OCI-LY3 (cell line): Measurements from ENCODE around the gene CCDC121.

Experiments
- H2AFZ ChIP-seq: fragments of 200-600, 300-600 bp; shearing (Covaris generic); 2 replicates; pipeline ENCODE4 v1.6.0; 2014; ENCODE audit warnings: antibody characterized with exemption, low read depth, low read length
- H3K27ac ChIP-seq: fragments of 200-600, 300-600 bp; sonication (generic); 2 replicates; pipeline ENCODE4 v1.5.1; 2014; ENCODE audit warnings: mild to moderate bottlenecking, low read length, moderate library complexity, mixed read lengths
- H3K27me3 ChIP-seq: fragments of 200-600, 300-600 bp; sonication (generic); 2 replicates; pipeline ENCODE4 v1.6.1; 2014; ENCODE audit warnings: low read depth, low read length, mixed read lengths
- H3K36me3 ChIP-seq: fragments of 200-600, 300-600 bp; sonication (generic); replicated peaks from 2 replicates; pipeline ENCODE3; 2014; ENCODE audit warnings: low read depth, low read length, mixed read lengths
- H3K4me1 ChIP-seq: fragments of 300-600, 200-600 bp; sonication (generic); 2 replicates; pipeline ENCODE4 v1.6.1; 2014; ENCODE audit warnings: low read length, mixed read lengths
- H3K4me2 ChIP-seq: fragments of 200-600, 300-600 bp; sonication (generic); 2 replicates; pipeline ENCODE4 v1.6.1; 2014; ENCODE audit warnings: low read length, mixed read lengths
- H3K4me3 ChIP-seq: fragments of 300-600, 200-600 bp; sonication (generic); 2 replicates; pipeline ENCODE4 v1.5.1; 2014; ENCODE audit warnings: antibody characterized with exemption, mild to moderate bottlenecking, low read length, moderate library complexity
- H3K79me2 ChIP-seq: fragments of 300-600, 200-600 bp; shearing (Covaris generic); 2 replicates; pipeline ENCODE4 v1.6.1; 2014; ENCODE audit warnings: mild to moderate bottlenecking, low read length, mixed read lengths
- H3K9ac ChIP-seq: fragments of 300-600, 200-600 bp; shearing (Covaris generic); 2 replicates; pipeline ENCODE4 v1.6.0; 2014; ENCODE audit warnings: mild to moderate bottlenecking, low read length, moderate library complexity
- H3K9me3 ChIP-seq: fragments of 200-600, 300-600 bp; shearing (Covaris generic); 2 replicates; pipeline ENCODE4 v1.6.1; 2014; ENCODE audit warnings: low read length, mixed read lengths; ENCODE audit not compliant: insufficient read depth
- H4K20me1 ChIP-seq: fragments of 200-600, 300-600 bp; sonication (generic); 2 replicates; pipeline ENCODE4 v1.6.1; 2016; ENCODE audit warnings: low read length, mixed read lengths; ENCODE audit not compliant: insufficient read depth
- CTCF ChIP-seq: fragments of 200-600, 300-600 bp; sonication (generic); IDR thresholded peaks from 2 replicates; pipeline ENCODE4 v1.5.1; 2014; ENCODE audit warnings: antibody characterized with exemption, low read length, low read depth
- EZH2phosphoT487 ChIP-seq: fragments of 200-600 bp; shearing (Covaris generic); IDR thresholded peaks from 2 replicates; pipeline ENCODE4 v1.6.1; 2018; ENCODE audit warnings: antibody characterized with exemption, mixed run types, low read depth

Gene CCDC121

GRCh38 chr2:27652341-27652740 is 23.5 kb upstream of the CCDC121 start:
- Histone ChIP-seq H3K4me3 (no peak overlapping the region), H3K9ac (no peak overlapping the region), H3K9me3 (no peaks in the 10 kb centered on the region), H3K79me2 (no peaks in the 10 kb centered on the region; the same call in 1 of the 2 replicates), H3K4me2 (no peak overlapping the region), H3K36me3 (peaks cover 69% of the 10 kb centered on the region), H2AFZ (no peak overlapping the region), H3K27ac (no peak overlapping the region), H3K4me1 (peaks cover 5% of the 10 kb centered on the region; the same call in 1 of the 2 replicates), H4K20me1 (no peaks in the 10 kb centered on the region; the same call in 1 of the 2 replicates), H3K27me3 (no peaks in the 10 kb centered on the region)
- TF ChIP-seq EZH2phosphoT487 (no peak), CTCF (no peak)

- H3K79me2 ChIP-seq, result no peaks in the 10 kb centered on the region; the same call in 1 of the 2 replicates
- H3K27me3 ChIP-seq, result no peaks in the 10 kb centered on the region
- no peak overlapping the region for H3K27ac ChIP-seq
- H2AFZ ChIP-seq, result no peak overlapping the region
- H3K9me3 ChIP-seq, result no peaks in the 10 kb centered on the region
- TF ChIP-seq EZH2phosphoT487 (no peak), CTCF (no peak)
- H4K20me1 ChIP-seq, result no peaks in the 10 kb centered on the region; the same call in 1 of the 2 replicates
- no peak overlapping the region for H3K9ac ChIP-seq
- peaks cover 62% of the 10 kb centered on the region for H3K36me3 ChIP-seq
- H3K4me3 ChIP-seq, result no peak overlapping the region
- H3K4me1 ChIP-seq, result peaks cover 5% of the 10 kb centered on the region; the same call in 1 of the 2 replicates
- no peak overlapping the region for H3K4me2 ChIP-seq
Observed at GRCh38 chr2:27651056-27651455, 22.2 kb upstream of the CCDC121 start.

- H3K36me3 ChIP-seq, result peaks cover 35% of the 10 kb centered on the region
Observed at GRCh38 chr2:27647737-27648136, 18.9 kb upstream of the CCDC121 start.

DNA sequence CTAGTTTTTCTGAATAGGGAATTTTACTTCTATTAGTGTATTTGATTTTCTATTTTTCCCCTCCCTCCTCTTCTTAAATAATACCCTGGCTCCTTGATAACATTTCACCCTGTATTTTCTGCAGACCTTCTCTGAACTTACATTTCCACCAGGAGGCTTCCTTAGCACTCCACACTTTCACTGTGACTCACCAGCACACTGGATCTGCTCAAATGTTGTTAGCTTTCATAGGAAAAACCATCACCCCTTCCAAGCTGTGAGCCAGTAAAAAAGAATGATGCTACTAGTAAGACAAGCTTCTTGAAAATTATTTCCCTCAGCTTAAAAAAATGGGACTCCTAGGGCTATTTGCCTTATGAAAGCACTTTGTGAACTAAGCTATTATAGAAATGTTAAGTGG is 18.5 kb upstream of the CCDC121 start:
- Histone ChIP-seq H3K36me3 (peaks cover 32% of the 10 kb centered on the region), H2AFZ (no peak overlapping the region), H3K9me3 (no peaks in the 10 kb centered on the region), H3K4me2 (no peak overlapping the region), H3K4me1 (no peaks in the 10 kb centered on the region), H3K79me2 (no peaks in the 10 kb centered on the region), H3K27me3 (no peaks in the 10 kb centered on the region), H3K4me3 (no peak overlapping the region), H3K9ac (no peak overlapping the region), H4K20me1 (no peaks in the 10 kb centered on the region), H3K27ac (no peak overlapping the region)
- no peak for TF ChIP-seq EZH2phosphoT487
- TF ChIP-seq CTCF, result no peak

More at GRCh38 chr2:27647737-27648136, 18.9 kb upstream of the CCDC121 start:
- Histone ChIP-seq H3K4me2 (no peak overlapping the region), H4K20me1 (no peaks in the 10 kb centered on the region), H2AFZ (no peak overlapping the region), H3K4me3 (no peak overlapping the region), H3K27ac (no peak overlapping the region), H3K9me3 (no peaks in the 10 kb centered on the region), H3K27me3 (no peaks in the 10 kb centered on the region), H3K9ac (no peak overlapping the region), H3K79me2 (no peaks in the 10 kb centered on the region), H3K4me1 (no peaks in the 10 kb centered on the region)
- no peak for TF ChIP-seq EZH2phosphoT487
- TF ChIP-seq CTCF, result no peak
